D721Med (cell line): ENCODE data around the gene SERP1.

Experiments
- DNase-seq: peaks from one replicate; pipeline ENCODE4 v3.0.0; 2011; ENCODE audit warnings: low spot score; ENCODE audit not compliant: insufficient read length
- FAIRE-seq: peaks from 2 replicates; lab custom pipeline; 2011; peaks lifted over from hg19 to GRCh38; lab: Jason Lieb, UNC
- TF ChIP-seq, protein P1 (sequence below): IDR thresholded peaks from 2 replicates; pipeline ENCODE4 v1.5.1; 2012; ENCODE audit warnings: mild to moderate bottlenecking, control low read depth; ENCODE audit not compliant: insufficient read depth; ENCODE audit errors: missing control alignments

The SERP1 gene

DNA sequence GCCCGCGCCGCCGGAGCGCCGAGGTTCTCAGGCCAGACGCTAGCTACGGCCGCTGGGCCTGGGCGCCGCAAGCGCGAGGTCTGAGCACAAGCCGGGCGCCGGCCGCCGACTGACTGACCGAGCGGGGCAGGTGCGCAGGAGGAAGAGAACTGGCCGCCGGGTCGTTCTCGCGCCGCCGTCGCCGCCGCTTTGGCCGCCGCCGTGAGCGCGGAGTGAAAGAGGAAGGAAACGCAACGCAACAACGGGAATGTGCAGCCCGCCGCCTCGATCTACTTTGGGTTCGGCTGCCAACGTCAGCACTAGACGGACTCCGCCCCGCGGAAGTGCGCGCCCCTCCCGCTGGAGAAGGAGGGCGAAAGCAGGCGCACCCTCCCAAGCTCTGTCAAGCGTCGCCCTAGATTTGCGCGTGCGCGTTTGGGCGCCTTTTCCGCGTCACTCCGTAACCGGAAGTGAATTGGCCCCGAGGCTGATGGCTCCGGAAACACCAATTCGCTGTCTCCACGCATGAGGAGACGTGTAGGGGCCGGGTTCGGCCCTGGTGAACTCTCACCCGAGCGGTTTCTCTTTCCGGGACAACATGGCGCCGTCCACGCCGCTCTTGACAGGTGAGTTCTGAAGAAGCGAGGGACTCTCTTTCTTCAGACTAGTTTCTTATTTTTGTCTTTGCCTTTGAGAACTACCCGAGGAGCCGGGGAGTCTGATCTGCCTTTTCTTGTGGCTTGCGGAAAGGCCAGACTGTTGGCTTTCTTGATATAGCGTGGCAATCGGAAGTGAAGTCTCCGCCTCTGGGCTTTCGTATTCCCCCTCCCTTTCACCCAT is at the start of gene SERP1, which contains the start of gene EIF2A:
SERP1 (minus strand) TSS at position 271 of the 819 bp plus-strand sequence. CDS start 361 bp downstream, outside the sequence.
EIF2A (plus strand) TSS at position 562 of the 819 bp plus-strand sequence; CDS start at position 578, 16 bp downstream.
- no peak for FAIRE-seq
- DNase-seq, result peak; percentile 37
- TF ChIP-seq, protein P1, sequence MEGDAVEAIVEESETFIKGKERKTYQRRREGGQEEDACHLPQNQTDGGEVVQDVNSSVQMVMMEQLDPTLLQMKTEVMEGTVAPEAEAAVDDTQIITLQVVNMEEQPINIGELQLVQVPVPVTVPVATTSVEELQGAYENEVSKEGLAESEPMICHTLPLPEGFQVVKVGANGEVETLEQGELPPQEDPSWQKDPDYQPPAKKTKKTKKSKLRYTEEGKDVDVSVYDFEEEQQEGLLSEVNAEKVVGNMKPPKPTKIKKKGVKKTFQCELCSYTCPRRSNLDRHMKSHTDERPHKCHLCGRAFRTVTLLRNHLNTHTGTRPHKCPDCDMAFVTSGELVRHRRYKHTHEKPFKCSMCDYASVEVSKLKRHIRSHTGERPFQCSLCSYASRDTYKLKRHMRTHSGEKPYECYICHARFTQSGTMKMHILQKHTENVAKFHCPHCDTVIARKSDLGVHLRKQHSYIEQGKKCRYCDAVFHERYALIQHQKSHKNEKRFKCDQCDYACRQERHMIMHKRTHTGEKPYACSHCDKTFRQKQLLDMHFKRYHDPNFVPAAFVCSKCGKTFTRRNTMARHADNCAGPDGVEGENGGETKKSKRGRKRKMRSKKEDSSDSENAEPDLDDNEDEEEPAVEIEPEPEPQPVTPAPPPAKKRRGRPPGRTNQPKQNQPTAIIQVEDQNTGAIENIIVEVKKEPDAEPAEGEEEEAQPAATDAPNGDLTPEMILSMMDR, result no peak

DNA sequence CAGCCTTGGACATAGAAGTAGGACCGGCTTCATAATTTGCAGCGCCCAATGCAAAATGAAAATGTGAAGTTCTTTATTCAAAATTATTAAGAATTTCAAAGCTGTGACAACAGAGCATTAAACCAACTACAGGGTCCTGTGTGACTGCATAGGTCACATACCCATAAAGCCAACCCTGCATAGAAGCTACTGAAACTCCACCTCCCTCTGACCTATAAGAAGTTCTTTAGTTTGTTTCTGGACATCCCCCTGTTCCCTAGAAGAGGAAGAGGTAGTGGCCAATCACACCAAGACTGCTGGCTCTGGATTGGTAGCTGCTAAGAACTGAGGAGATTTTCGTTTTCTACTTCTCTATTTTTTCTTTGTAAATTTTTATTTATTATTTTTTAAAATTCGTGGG is 47.9 kb upstream of the SERP1 start:
- FAIRE-seq (no peak), DNase-seq (no peak)
- TF ChIP-seq, protein P1, result no peak

DNA sequence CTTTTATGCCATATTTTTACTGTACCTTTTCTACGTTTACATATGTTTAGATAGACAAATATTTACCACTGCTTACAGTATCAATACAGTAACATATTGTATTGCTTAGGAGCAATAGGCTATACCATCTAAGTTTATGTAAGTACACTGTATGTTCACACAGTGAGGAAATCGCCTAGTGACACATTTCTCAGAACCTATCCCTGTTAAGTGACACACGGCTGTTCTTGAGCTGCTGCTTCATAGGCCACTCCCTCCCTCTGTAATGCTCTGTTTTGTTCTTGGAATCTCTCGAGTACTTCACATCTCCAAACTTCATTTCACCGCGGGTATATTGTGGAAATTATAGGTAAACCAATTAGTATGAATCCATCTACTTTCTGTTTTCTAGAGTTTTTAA is 43.5 kb upstream of the SERP1 start:
- no peak for FAIRE-seq
- no peak for DNase-seq
- TF ChIP-seq, protein P1, result no peak

DNA sequence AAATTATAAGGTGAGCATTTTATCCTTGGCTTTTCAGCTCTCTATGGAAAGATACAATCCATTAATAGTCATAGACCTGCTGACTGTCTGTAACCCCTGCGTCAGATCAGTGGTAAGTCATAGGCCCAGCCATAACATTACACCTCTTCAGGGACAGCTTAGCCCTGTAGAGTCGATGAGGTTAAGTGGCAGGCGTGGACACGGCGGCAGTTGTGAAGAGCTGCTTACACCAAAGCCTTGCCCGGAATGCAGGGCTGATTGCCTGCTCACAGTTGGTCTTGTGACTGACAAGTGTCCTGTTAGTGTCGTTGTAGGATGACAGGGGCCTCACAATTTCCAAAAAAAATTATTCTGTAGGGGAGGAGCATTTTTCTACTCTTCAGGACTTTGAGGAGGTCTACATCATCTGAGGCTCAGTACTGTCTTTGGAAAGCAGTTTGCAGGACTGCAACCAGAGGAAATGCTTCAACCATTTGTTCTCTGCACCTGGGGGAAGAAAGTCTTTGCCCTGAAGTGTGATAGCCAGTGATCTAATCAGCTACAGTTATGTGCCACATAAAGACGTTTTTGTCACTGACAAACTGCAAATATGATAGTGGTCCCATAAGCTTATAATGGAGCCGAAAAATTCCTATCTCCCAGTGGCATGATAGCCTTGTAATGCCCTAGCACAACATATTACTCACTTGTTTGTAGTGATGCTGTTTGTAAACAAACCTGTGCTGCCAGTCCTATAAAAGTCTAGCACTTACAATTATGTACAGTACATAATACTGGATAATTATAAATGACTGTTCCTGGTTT is 41.9 kb upstream of the SERP1 start:
- FAIRE-seq, result no peak
- no peak for DNase-seq
- TF ChIP-seq, protein P1, result no peak

DNA sequence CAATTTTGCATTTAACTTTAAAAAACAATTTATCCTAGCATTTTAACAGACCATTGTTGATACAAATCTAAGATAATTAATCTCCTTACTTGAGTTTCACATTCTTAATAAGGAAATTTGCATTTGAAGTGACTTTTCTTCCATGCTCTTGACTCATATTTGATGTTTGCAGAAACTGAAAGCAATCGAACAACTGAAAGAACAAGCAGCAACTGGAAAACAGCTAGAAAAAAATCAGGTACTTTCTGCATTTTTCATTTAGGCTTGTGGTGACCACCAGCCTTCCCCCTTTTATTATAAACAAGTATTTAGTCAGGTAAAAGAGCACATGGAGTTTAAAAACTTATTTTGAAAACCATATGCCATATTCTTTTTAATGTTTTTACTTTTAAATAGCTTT is 36.7 kb upstream of the SERP1 start:
- DNase-seq (no peak), FAIRE-seq (no peak)
- TF ChIP-seq, protein P1, result no peak

DNA sequence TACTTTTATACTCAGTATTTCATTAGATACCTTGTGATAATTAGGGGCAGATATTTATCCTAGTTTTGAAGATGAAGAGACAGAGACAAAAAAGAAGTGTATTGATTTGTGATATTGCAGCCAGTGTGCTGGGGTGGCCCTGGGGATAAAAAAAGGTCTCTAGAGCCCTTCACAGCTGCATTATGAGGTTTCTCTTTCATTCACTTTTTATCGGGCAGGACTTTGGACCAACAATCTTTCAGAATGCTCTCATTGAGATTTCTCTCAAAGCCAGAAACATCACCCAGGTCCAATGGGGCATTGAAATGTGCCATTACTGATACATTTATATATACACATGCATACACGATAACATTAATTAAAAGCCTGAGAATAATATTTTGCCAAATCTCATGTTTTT is 36.3 kb upstream of the SERP1 start:
- FAIRE-seq, result no peak
- TF ChIP-seq, protein P1, result no peak
- DNase-seq, result no peak
